K562 (cell line): ENCODE data around the gene RDH13. TPM values are rescaled to one million over a fixed set of nuclear protein-coding genes. Genes with fewer than 3 reads are reported as not detected.

Experiments
- ADNP ChIP-seq: fragments of 200-800 bp; sonication (Bioruptor generic); IDR thresholded peaks from 2 replicates; pipeline ENCODE4 v1.6.1; 2016; ENCODE audit warnings: missing genetic modification characterization, missing compliant biosample characterization
- CEBPG ChIP-seq, 3 experiments: fragments of 200-800 bp in 1 of 3; sonication (Bioruptor generic) in 1 of 3; sonication (generic) in 1 of 3; formaldehyde crosslinking in 1 of 3; IDR thresholded peaks in 2 of 3; conservative IDR thresholded peaks in 1 of 3; 2 replicates each; pipeline versions ENCODE4 v1.6.1 to v1.8.0; 2016 to 2022; ENCODE audit warnings: missing compliant biosample characterization in 2 of 3, missing genetic modification characterization in 2 of 3, mild to moderate bottlenecking in 1 of 3, missing genetic modification reagents in 1 of 3
- CEBPZ ChIP-seq: fragments of 150-350 bp; IDR thresholded peaks from 2 replicates; pipeline ENCODE4 v1.6.1; 2014; ENCODE audit warnings: low read depth, mild to moderate bottlenecking, low read length, borderline replicate concordance
- HNRNPUL1 ChIP-seq: fragments of 200-400 bp; formaldehyde crosslinking; IDR thresholded peaks from 2 replicates; pipeline ENCODE4 v1.6.1; 2017; ENCODE audit warnings: low read length
- IRF2 ChIP-seq: sonication (generic); formaldehyde crosslinking; IDR thresholded peaks from 2 replicates; pipeline ENCODE4 v1.8.1; 2022; ENCODE audit warnings: mild to moderate bottlenecking, missing genetic modification reagents
- KDM5B ChIP-seq: fragments of 200-600 bp; sonication (generic); IDR thresholded peaks from 2 replicates; pipeline ENCODE4 v1.6.1; 2012; ENCODE audit warnings: low read depth, mild to moderate bottlenecking, moderate library complexity, low read length, control low read depth, inconsistent platforms; ENCODE audit not compliant: insufficient replicate concordance
- MAFG ChIP-seq: fragments of 450-650 bp; conservative IDR thresholded peaks from 2 replicates; pipeline ENCODE4 v1.6.1; 2016; ENCODE audit warnings: missing genetic modification characterization, missing compliant biosample characterization
- NCOA6 ChIP-seq: fragments of 450-650 bp; IDR thresholded peaks from 2 replicates; pipeline ENCODE4 v1.6.1; 2017; ENCODE audit warnings: mild to moderate bottlenecking
- NCOR1 ChIP-seq: fragments of 450-650 bp; IDR thresholded peaks from 2 replicates; pipeline ENCODE4 v1.6.1; 2016; ENCODE audit warnings: mild to moderate bottlenecking, moderate library complexity
- NR2C2 ChIP-seq, 2 experiments: fragments of 200-800 bp in 1 of 2; sonication (Bioruptor generic) in 1 of 2; sonication (generic) in 1 of 2; formaldehyde crosslinking in 1 of 2; IDR thresholded peaks; 2 replicates each; pipeline versions ENCODE4 v1.6.1 to v1.8.0; 2016 to 2022; ENCODE audit warnings: mild to moderate bottlenecking in 1 of 2, missing compliant biosample characterization in 1 of 2, missing genetic modification characterization in 1 of 2, missing genetic modification reagents in 1 of 2
- PHTF2 ChIP-seq: fragments of 250-450 bp; sonication (Bioruptor Pico); IDR thresholded peaks from 2 replicates; pipeline ENCODE4 v1.5.0; 2021; ENCODE audit warnings: mild to moderate bottlenecking
- PML ChIP-seq: IDR thresholded peaks from 2 replicates; pipeline ENCODE4 v1.6.1; 2012; ENCODE audit warnings: low read length, inconsistent platforms
- ZFP91 ChIP-seq: sonication (generic); formaldehyde crosslinking; IDR thresholded peaks from 2 replicates; pipeline ENCODE4 v1.8.0; 2022; ENCODE audit warnings: mild to moderate bottlenecking, missing genetic modification reagents
- ZNF384 ChIP-seq: IDR thresholded peaks from 2 replicates; pipeline ENCODE4 v1.6.1; 2012; ENCODE audit warnings: low read depth, low read length, improper control_type of control experiment
- ZNF609 ChIP-seq: sonication (generic); formaldehyde crosslinking; IDR thresholded peaks from 2 replicates; pipeline ENCODE4 v1.8.1; 2023; ENCODE audit warnings: missing genetic modification reagents, mild to moderate bottlenecking, borderline replicate concordance
- ZNF668 ChIP-seq: fragments of 250-450 bp; sonication (Bioruptor Pico); IDR thresholded peaks from 2 replicates; pipeline ENCODE4 v1.8.0; 2022; ENCODE audit warnings: mild to moderate bottlenecking, inconsistent platforms
- polyA plus RNA-seq, 8 experiments: library from polyadenylated mRNA; depleted of rRNA in 4 of 8; stranded (reverse) in 5 of 8; unstranded in 3 of 8; fragments of >200 nt; fragmentation: Nextera tagmentation in 2 of 8; fragmentation: Illumina TruSeq in 1 of 8; extraction: Ambion mirVana in 2 of 8; extraction: Trizol in 1 of 8; gene quantifications; 2 replicates each; pipeline versions ENCODE4 v1.2.1 to v1.2.3, GENCODE V29; 2011 to 2014; ENCODE audit warnings: inconsistent platforms in 1 of 8, missing spikeins in 1 of 8
- total RNA-seq, 7 experiments: library from RNA; depleted of rRNA in 6 of 7; stranded (reverse); fragments of >200 nt in 6 of 7; fragmentation: Illumina TruSeq in 2 of 7; extraction: Trizol in 2 of 7; gene quantifications; 2 replicates each; pipeline versions ENCODE4 v1.2.1 to v1.2.3, GENCODE V29; 2011 to 2021; ENCODE audit warnings: low replicate concordance in 1 of 7

The RDH13 gene
- total and polyA plus RNA-seq, 9 of the 15 experiments (the other 6 are each of a cell fraction or from before 2014, with no cell fraction given) = 7.5 to 70.3 (median 39.5) TPM

GRCh38 chr19:55027472-55028337 lies 35.2 kb downstream of the RDH13 start (continued):
- TF ChIP-seq ZNF609 (CRISPR knock-in tag) = no peak
- TF ChIP-seq ZNF384 = no peak
- no peak for TF ChIP-seq ZNF668 (CRISPR knock-in tag)
- TF ChIP-seq ZFP91 (CRISPR knock-in tag) = no peak
- no peak for TF ChIP-seq HNRNPUL1
- TF ChIP-seq KDM5B = no peak
- TF ChIP-seq IRF2 = no peak
- no peak for TF ChIP-seq NCOR1
- no peak for TF ChIP-seq NCOA6
- TF ChIP-seq MAFG (tag) = no peak
- TF ChIP-seq PHTF2 (CRISPR knock-in tag) = no peak
- TF ChIP-seq CEBPG (CRISPR knock-in tag; IDR thresholded peaks at IDR 0.05) = peak; percentile 74
- peak; percentile 72 to 73 for TF ChIP-seq CEBPG (tag; conservative IDR thresholded peaks at IDR 0.05 in 1 of 2, IDR thresholded peaks at IDR 0.05 in 1 of 2)
- TF ChIP-seq ADNP = no peak
- peak; percentile 13; the same call in 1 of the 2 replicates for TF ChIP-seq PML
- no peak for TF ChIP-seq CEBPZ
- TF ChIP-seq NR2C2 (CRISPR knock-in tag; IDR thresholded peaks at IDR 0.05) = peak; percentile 61; the same call in 1 of the 2 replicates
- TF ChIP-seq NR2C2 (tag; IDR thresholded peaks at IDR 0.05) = no peak
